HepG2 (cell line): Measurements from ENCODE around the gene NECTIN2. TPM values are rescaled to one million over a fixed set of nuclear protein-coding genes. Genes with fewer than 3 reads are reported as not detected.
A peak's percentile ranks its signal among the peaks of the same experiment; 100 is the strongest.

Experiments
- CBX5 ChIP-seq: sonication (generic); formaldehyde crosslinking; IDR thresholded peaks from 2 replicates; pipeline ENCODE4 v1.4.0; 2020; ENCODE audit warnings: missing genetic modification reagents, borderline replicate concordance
- CEBPB ChIP-seq: IDR thresholded peaks from 2 replicates; pipeline ENCODE4 v1.6.1; 2011; ENCODE audit warnings: low read depth, low read length, improper control_type of control experiment, borderline replicate concordance
- FOSL1 ChIP-seq: sonication (generic); formaldehyde crosslinking; IDR thresholded peaks from 2 replicates; pipeline ENCODE4 v1.9.0; 2021; ENCODE audit warnings: missing genetic modification reagents, borderline replicate concordance
- FOXA3 ChIP-seq: IDR thresholded peaks from 2 replicates; pipeline ENCODE4 v1.6.1; 2016; ENCODE audit warnings: missing genetic modification reagents, missing compliant biosample characterization
- FOXK1 ChIP-seq: sonication (generic); formaldehyde crosslinking; IDR thresholded peaks from 2 replicates; pipeline ENCODE4 v1.4.0; 2020; ENCODE audit warnings: low read depth, missing genetic modification reagents, borderline replicate concordance
- HDAC1 ChIP-seq: sonication (generic); formaldehyde crosslinking; IDR thresholded peaks from 2 replicates; pipeline ENCODE4 v1.5.1; 2020; ENCODE audit warnings: mild to moderate bottlenecking, missing genetic modification reagents
- HES4 ChIP-seq: sonication (generic); formaldehyde crosslinking; IDR thresholded peaks from 2 replicates; pipeline ENCODE4 v1.9.0; 2021; ENCODE audit warnings: mild to moderate bottlenecking, missing genetic modification reagents, borderline replicate concordance
- HNF4A ChIP-seq: sonication (generic); formaldehyde crosslinking; IDR thresholded peaks from 2 replicates; pipeline ENCODE4 v1.4.0; 2020; ENCODE audit warnings: missing genetic modification reagents
- HNF4G ChIP-seq, 2 experiments: sonication (generic) in 1 of 2; formaldehyde crosslinking in 1 of 2; IDR thresholded peaks; 2 replicates each; pipeline versions ENCODE4 v1.4.0 to v1.6.1; 2011 to 2020; ENCODE audit warnings: borderline replicate concordance in 2 of 2, low read depth in 2 of 2, mild to moderate bottlenecking in 2 of 2, low read length in 1 of 2, missing genetic modification reagents in 1 of 2, moderate library complexity in 1 of 2
- HNRNPL ChIP-seq: fragments of 200-400 bp; formaldehyde crosslinking; IDR thresholded peaks from 2 replicates; pipeline ENCODE4 v1.6.1; 2017; ENCODE audit warnings: mild to moderate bottlenecking, low read depth, low read length
- KMT2A ChIP-seq: sonication (generic); formaldehyde crosslinking; IDR thresholded peaks from 2 replicates; pipeline ENCODE4 v1.4.0; 2020; ENCODE audit warnings: missing genetic modification reagents
- MZF1 ChIP-seq: sonication (generic); formaldehyde crosslinking; IDR thresholded peaks from 2 replicates; pipeline ENCODE4 v1.8.1; 2023; ENCODE audit warnings: mild to moderate bottlenecking, missing genetic modification reagents, borderline replicate concordance
- NFIC ChIP-seq: IDR thresholded peaks from 2 replicates; pipeline ENCODE4 v1.6.1; 2012; ENCODE audit warnings: mild to moderate bottlenecking, low read length, inconsistent platforms
- NFYC ChIP-seq: IDR thresholded peaks from 2 replicates; pipeline ENCODE4 v1.6.1; 2016; ENCODE audit warnings: missing genetic modification reagents, missing compliant biosample characterization
- RARA ChIP-seq: IDR thresholded peaks from 2 replicates; pipeline ENCODE4 v1.6.1; 2016; ENCODE audit warnings: missing genetic modification reagents, missing compliant biosample characterization
- RFX1 ChIP-seq: fragments of 450-650 bp; IDR thresholded peaks from 2 replicates; pipeline ENCODE4 v1.6.1; 2017
- SALL1 ChIP-seq: sonication (generic); formaldehyde crosslinking; IDR thresholded peaks from 2 replicates; pipeline ENCODE4 v1.8.0; 2022; ENCODE audit warnings: mild to moderate bottlenecking, missing genetic modification reagents
- TARDBP ChIP-seq: sonication (generic); formaldehyde crosslinking; IDR thresholded peaks from 2 replicates; pipeline ENCODE4 v1.8.0; 2022; ENCODE audit warnings: mild to moderate bottlenecking, missing genetic modification reagents
- TEAD3 ChIP-seq: optimal IDR thresholded peaks from 2 replicates; pipeline ENCODE3; 2016; ENCODE audit warnings: borderline replicate concordance
- U2AF1 ChIP-seq: fragments of 200-400 bp; formaldehyde crosslinking; optimal IDR thresholded peaks from 2 replicates; pipeline ENCODE3; 2017; ENCODE audit warnings: mild to moderate bottlenecking, low read depth, low read length
- UBTF ChIP-seq: sonication (generic); formaldehyde crosslinking; IDR thresholded peaks from 2 replicates; pipeline ENCODE4 v1.4.0; 2020; ENCODE audit warnings: mild to moderate bottlenecking, missing genetic modification reagents
- YY1 ChIP-seq: IDR thresholded peaks from 2 replicates; pipeline ENCODE4 v1.6.1; 2011; ENCODE audit warnings: low read length, low read depth, moderate library complexity, mild to moderate bottlenecking; ENCODE audit not compliant: insufficient read depth, insufficient replicate concordance
- ZC3H13 ChIP-seq: sonication (generic); formaldehyde crosslinking; IDR thresholded peaks from 2 replicates; pipeline ENCODE4 v1.8.1; 2023; ENCODE audit warnings: mild to moderate bottlenecking, missing genetic modification reagents, moderate library complexity
- ZNF274 ChIP-seq: sonication (generic); formaldehyde crosslinking; IDR thresholded peaks from 2 replicates; pipeline ENCODE4 v1.5.1; 2020; ENCODE audit warnings: mild to moderate bottlenecking, missing genetic modification reagents
- ZNF496 ChIP-seq: sonication (generic); formaldehyde crosslinking; IDR thresholded peaks from 2 replicates; pipeline ENCODE4 v1.8.1; 2023; ENCODE audit warnings: mild to moderate bottlenecking, moderate library complexity, missing genetic modification reagents; ENCODE audit not compliant: insufficient replicate concordance
- ZNF556 ChIP-seq: sonication (generic); formaldehyde crosslinking; IDR thresholded peaks from 2 replicates; pipeline ENCODE4 v1.4.0; 2020; ENCODE audit warnings: mild to moderate bottlenecking, missing genetic modification reagents, borderline replicate concordance
- ZNF614 ChIP-seq: IDR thresholded peaks from 2 replicates; pipeline ENCODE4 v1.6.1; 2018; ENCODE audit warnings: missing biosample characterization, missing genetic modification reagents, inconsistent platforms, borderline replicate concordance
- ZNF616 ChIP-seq: sonication (generic); formaldehyde crosslinking; IDR thresholded peaks from 2 replicates; pipeline ENCODE4 v1.5.0; 2020; ENCODE audit warnings: low read depth, mild to moderate bottlenecking, missing genetic modification reagents
- ZNF713 ChIP-seq: sonication (generic); formaldehyde crosslinking; IDR thresholded peaks from 2 replicates; pipeline ENCODE4 v1.4.0; 2020; ENCODE audit warnings: mild to moderate bottlenecking, missing genetic modification reagents
- ZNF772 ChIP-seq: sonication (generic); formaldehyde crosslinking; IDR thresholded peaks from 2 replicates; pipeline ENCODE4 v1.5.0; 2020; ENCODE audit warnings: mild to moderate bottlenecking, missing genetic modification reagents
- polyA plus RNA-seq, 8 experiments: library from polyadenylated mRNA; depleted of rRNA in 3 of 8; stranded (reverse) in 7 of 8; unstranded in 1 of 8; fragments of >200 nt; fragmentation: Illumina TruSeq in 4 of 8; extraction: Trizol in 4 of 8; gene quantifications; 2 replicates each; pipeline versions ENCODE4 v1.2.1 to v1.2.3, GENCODE V29; 2011 to 2016; ENCODE audit warnings: low read depth in 4 of 8, missing spikeins in 1 of 8, mixed read lengths in 1 of 8; ENCODE audit not compliant: insufficient read depth in 1 of 8
- total RNA-seq, 5 experiments: library from RNA; depleted of rRNA; stranded (reverse); fragments of >200 nt; fragmentation: Illumina TruSeq; extraction: Trizol; gene quantifications; 2 replicates each; pipeline ENCODE4 v1.2.3, GENCODE V29; 2016; ENCODE audit warnings: low read depth in 1 of 5

NECTIN2 gene
- total and polyA plus RNA-seq, 2 of the 13 experiments (the other 11 are each of a cell fraction or from before 2014, with no cell fraction given) = 75.4 to 114 TPM

- TF ChIP-seq HNF4A (peak; percentile 79), YY1 (peak; percentile 55), ZNF713 (CRISPR knock-in tag) (no peak), U2AF1 (no peak), ZNF616 (CRISPR knock-in tag) (no peak), ZC3H13 (CRISPR knock-in tag) (no peak), CBX5 (CRISPR knock-in tag) (peak; percentile 75; the same call in 1 of the 2 replicates), UBTF (CRISPR knock-in tag) (0 out of 2 replicates have a peak, but pooled peaks have one; percentile 21), HNF4G (IDR thresholded peaks at IDR 0.05; ENCODE audit: borderline replicate concordance, low read depth, low read length) (peak; percentile 69; the same call in 1 of the 2 replicates), HNF4G (CRISPR knock-in tag; IDR thresholded peaks at IDR 0.05; ENCODE audit: borderline replicate concordance, low read depth) (0 out of 2 replicates have a peak, but pooled peaks have one; percentile 25), ZNF496 (CRISPR knock-in tag) (no peak), ZNF556 (CRISPR knock-in tag) (peak; percentile 85; the same call in 1 of the 2 replicates), TEAD3 (CRISPR knock-in tag) (peak; percentile 41), FOXK1 (CRISPR knock-in tag) (no peak), ZNF614 (0 out of 2 replicates have a peak, but pooled peaks have one; percentile 12), FOSL1 (no peak), SALL1 (peak; percentile 66), NFYC (no peak), HNRNPL (no peak), MZF1 (CRISPR knock-in tag) (no peak), ZNF772 (CRISPR knock-in tag) (no peak), RARA (CRISPR knock-in tag) (0 out of 2 replicates have a peak, but pooled peaks have one; percentile 32), HES4 (peak; percentile 41; the same call in 1 of the 2 replicates), HDAC1 (CRISPR knock-in tag) (peak; percentile 47), ZNF274 (CRISPR knock-in tag) (no peak), FOXA3 (CRISPR knock-in tag) (peak; percentile 32; the same call in 1 of the 2 replicates), KMT2A (CRISPR knock-in tag) (peak; percentile 39; the same call in 1 of the 2 replicates), NFIC (no peak), CEBPB (peak; percentile 71), TARDBP (CRISPR knock-in tag) (0 out of 2 replicates have a peak, but pooled peaks have one; percentile 62), RFX1 (no peak)
Measured at GRCh38 chr19:44800461-44800860, 45.6 kb upstream of the NECTIN2 start (continued).
